Right ventricle myocardium inferior (tissue), 1 donor: ENCODE measurements around the gene ALKAL2. TPM values are rescaled to one million over a fixed set of nuclear protein-coding genes. Genes with fewer than 3 reads are reported as not detected.

ENCODE experiments used
- ATAC-seq: fragments of 200-7000 bp; cut with Tn5 transposase; one replicate; pipeline ENCODE4 v1.9.1; 2020; ENCODE audit warnings: mild to moderate bottlenecking, moderate library complexity
- DNase-seq: peaks from one replicate; pipeline ENCODE4 v3.0.0; 2021; ENCODE audit errors: missing footprints
- intact Hi-C: fragments of 100-400 bp; cut with DNase I; formaldehyde crosslinking; loops from one replicate; pipeline ENCODE4 v1.11.0; 2022
- total RNA-seq: library from RNA; stranded (reverse); fragmentation: NEBNext Ultra II Directional; extraction: Animal tissue kit (Norgen Biotek cat#: 25700); gene quantifications from one replicate; pipeline ENCODE4 v1.2.1, GENCODE V29; 2021
- donor health status: DM: no; HTN: yes; CAD: no; lungs with severe emphysema.

The ALKAL2 gene
- total RNA-seq, 1 donor from 2014 or later, result 0.62 TPM

DNA sequence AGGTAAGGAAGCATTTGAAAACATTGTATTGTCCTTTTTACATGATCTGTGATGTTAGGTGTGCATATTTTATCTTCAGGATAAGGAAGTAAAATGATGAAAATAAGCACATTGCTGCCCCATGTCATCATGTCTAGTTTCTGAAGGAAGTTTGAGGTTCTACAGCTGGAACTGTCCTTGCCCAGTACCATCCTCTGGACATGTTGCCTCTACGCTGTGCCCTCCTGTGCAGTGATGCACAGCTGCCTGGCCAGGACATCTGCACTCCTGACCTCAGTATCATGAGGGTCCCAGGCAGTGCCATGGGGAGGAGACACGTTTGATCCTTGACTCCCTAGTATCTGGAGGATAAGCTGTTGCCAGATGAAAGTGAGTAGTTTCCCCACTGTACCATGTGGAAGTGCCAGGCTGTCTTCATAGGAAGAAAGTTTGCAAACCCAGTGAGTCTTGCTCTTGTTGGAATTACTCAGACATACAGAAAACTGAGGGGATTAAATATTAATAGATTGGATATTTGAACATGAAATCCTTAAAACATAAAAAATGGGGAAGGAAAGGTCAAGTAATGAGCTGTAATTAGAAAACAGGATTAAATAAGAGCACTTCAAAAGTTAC is 9.5 kb downstream of the ALKAL2 start:
- no peak for ATAC-seq
- intact Hi-C loops, result no loop called here
- DNase-seq, result no peak

DNA sequence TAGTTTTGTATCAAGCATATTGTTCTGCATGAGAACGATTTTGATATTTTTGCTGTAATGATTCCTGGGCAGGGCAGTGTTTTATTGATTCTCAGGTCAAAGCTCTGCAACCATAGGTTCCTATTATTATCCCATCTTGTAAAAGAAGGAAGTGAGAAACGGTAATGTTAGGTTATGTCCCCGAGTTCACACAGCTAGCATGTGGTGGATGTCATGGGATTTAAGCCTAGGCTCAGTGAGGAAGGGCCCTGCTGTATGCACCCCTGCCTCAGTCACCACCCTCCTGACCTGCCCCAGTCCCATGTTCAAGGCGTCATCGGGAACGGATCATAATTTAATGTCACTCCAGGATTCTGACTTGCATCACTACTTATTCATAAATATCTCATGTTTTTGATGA is 12.4 kb downstream of the ALKAL2 start:
- DNase-seq, result no peak
- intact Hi-C loops, result no loop called here
- ATAC-seq, result no peak

DNA sequence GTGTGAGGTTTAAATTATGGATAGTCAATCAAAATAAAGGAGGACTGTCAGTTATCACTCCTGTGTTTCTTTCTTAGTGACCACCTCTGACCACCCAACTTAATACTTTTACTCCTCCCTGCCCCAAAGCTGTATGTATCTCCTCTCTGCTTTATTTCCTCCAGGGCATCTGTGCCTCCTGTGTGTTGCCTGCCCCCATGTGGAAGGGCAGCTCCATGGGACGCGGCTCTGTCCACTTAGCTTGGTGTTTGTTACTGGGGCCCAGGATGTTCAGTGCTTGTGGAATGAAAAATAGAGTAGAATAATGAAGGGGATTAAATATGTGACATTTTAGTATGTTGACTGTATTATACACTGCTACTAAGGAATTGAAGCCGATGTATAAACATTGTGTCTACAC is 13.4 kb downstream of the ALKAL2 start:
- no peak for DNase-seq
- no peak for ATAC-seq
- intact Hi-C loops, result no loop called here

DNA sequence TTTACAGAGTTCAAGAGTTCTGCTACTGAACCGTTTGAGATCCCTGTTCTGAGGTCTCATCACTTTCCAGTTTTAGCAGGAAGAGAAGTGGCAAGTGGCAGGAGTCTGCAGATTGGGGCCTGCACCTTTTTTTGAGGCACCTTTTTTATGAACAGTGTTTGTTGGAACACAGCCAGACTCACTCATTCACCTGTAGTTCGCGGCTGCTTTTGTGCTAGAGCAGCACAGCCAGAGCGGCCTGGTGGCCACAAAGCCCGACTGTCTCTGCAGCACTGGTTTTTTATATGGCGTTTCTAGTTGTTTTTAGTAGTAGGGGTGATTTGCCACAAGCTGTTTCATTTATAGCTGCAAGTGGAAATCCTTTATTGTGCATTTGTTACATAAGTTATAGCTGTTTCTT is 14.6 kb downstream of the ALKAL2 start:
- DNase-seq, result no peak
- intact Hi-C loops, result no loop called here
- no peak for ATAC-seq

DNA sequence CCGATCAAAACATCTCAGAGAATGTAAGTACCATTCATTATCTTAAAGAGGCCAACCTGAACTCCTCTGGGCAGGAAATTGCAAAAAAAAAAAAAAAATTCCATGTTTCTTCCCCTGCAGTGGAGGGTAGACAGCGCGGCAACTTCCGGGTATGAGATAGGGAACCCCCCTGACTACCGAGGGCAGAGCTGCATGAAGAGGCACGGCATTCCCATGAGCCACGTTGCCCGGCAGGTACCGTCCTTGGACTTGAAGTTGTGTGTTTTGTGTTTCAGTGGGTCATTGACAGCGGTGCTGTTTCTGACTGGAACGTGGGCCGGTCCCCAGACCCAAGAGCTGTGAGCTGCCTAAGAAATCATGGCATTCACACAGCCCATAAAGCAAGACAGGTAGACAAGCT is 16.0 kb downstream of the ALKAL2 start:
- no peak for DNase-seq
- intact Hi-C loops, result no loop called here

DNA sequence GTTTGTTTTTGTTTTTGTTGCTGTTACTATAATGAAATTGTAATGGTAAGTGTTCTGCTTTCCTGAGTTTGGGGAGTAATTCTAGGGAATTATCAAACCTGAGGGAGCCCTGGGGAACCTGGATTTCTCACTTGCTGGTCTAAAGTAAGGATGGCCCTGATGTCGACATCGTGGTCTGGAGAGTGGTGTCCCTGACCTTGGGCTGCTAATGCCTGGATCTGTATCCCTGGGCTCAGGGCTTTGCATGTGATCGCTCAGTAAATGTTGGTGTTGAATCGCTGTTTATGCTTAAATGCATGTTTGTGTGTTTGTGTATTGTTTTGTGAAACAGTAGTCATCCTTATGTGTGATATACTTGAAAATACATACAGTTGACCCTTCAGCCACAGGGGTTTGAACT is 17.0 kb downstream of the ALKAL2 start:
- intact Hi-C loops, result no loop called here
- DNase-seq (no peak), ATAC-seq (no peak)

More for the DNA sequence above, 16.0 kb downstream of the ALKAL2 start:
- ATAC-seq, result no peak

DNA sequence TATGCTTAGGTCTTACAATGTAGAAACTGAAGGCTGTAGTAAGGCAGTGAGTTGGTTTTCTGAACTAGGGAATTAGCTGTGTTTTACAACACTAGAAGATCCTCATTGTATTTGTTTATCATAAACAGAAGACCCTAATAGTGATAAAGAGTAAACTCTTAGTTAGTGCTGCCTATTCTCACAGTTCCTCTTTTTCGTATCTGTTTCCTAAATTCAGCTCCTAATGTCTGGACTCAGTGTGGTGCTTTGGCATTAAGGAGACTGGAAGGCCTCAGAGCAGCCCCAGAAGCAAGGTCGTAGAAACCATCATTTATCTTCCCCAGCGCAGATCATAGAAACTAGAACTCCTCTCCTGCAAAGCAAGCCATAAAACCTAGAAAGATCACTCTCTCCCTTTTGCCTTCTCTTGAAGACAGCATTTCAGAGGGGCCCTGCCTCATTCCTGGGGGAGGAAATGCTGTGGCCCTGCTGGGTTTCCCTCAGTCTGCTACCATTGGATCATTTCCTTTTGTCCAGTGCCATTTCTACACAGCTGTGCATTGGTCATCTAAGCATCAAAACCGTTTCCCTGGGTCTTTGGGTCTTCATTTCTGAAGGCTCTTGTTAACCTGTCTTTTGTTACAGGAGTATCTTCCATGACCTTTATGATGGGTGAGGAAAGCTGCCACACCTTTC is 18.4 kb downstream of the ALKAL2 start:
- intact Hi-C loops, result no loop called here
- ATAC-seq, result no peak

DNA sequence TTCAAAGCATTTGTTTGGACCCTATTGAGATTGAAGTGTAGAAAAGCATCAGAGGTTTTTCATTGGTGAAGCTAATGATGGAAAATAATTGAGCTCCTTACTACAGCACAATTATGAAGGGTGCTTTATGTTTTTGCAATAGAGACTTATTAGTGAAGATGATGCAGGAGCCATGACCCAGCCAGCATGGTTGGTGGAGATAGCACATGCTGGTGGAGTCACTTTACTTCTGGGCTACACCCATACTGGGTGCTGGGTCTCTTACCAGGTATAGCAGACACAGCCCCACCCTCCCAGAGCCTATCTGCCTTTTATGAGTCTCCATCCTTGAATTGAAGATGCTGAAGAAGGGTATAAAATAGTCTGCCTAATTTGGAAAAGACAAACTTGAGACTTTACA is 19.6 kb downstream of the ALKAL2 start:
- ATAC-seq (no peak), DNase-seq (no peak)
- intact Hi-C loops, result no loop called here

More for the DNA sequence above, 18.4 kb downstream of the ALKAL2 start:
- DNase-seq, result no peak

DNA sequence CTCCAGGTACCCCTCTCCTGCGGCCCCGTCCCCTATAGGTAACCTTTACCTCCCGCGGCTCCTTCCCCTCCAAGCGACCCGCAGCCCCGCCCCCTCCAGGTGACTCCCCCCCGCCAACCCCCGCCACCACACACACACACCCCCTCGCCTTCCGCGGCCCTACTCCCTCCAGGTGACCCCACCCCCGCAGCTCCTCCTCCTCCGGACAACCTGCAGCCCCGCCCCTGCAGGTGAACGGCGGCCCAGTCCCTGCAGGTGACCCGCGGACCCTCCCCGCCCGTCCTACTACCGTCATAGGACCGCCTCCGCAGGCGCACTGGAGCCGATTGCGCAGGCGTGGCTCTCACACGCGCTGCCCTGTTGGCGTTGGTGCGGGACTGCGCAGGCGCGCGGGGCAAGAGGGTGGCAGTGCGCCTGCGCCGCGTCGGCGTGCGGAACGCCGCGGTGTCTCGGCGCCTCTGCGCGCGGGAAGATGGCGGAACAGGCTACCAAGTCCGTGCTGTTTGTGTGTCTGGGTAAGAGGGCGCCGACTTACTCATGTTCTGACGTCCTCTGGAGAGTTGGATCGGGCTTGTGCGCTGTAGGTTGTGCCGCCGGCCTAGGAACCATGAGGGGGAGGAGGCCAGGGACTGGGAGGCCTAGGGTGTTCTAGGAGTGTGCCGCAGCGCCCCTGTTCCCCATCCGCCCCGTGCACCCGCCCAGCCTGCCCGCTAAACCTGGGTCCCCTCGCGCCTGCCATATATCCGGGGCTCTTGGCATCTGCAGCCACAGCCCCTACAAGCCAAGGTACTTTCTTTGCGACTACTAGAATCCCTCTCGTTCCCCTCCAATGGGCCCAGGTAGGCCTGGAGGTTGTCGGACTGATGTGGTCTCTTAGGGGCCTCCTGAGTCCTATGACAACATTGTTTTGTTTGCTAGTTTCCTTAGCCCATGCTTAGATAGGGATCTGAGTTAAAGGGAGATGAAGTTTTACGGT is 23.1 kb downstream of the ALKAL2 start, which contains the start of gene ACP1:
ACP1 (plus strand) TSS at position 455 of the 976 bp plus-strand sequence; CDS start at position 473, 18 bp downstream.
- DNase-seq, result peak; percentile 98
- ATAC-seq, result peak; percentile 98
- intact Hi-C loops, result no loop called here

DNA sequence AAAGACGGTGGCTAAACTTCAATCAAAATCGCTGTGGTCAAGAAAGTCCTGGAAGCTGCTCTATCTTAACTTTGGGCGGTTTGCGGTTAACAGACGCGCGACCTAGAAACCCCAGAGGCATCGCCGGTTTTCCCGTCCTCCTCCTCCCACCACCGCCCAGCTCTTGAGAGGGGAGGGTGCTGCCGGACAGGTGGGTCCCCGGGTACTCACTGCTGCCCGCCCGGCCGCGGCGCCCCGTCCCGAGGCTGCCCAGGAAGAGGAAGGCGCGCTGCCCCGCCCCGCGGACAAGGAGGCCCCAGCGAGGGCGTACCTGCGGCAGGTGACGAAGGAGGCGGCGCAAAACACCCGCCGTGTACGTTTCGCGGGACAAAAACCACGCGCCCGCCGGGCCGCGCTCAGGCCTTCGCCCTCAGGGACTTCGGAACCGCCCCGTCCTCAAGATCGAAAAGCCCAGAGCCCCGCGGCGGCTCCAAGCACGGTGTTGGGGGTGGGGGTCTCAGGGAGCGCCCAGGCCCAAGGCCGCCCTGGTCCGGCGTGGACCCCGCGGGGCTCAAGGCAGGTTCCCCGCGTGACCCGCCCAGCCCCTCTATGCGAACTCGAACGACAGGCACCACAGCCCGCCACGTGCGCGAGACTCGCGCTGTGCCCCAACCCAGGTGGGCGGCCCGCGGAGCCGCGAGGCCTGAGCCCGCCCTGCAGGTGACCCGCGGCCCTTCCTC is 24.0 kb downstream of the ALKAL2 start, which contains the start of gene SH3YL1:
SH3YL1 (minus strand) TSS at position 259 of the 719 bp plus-strand sequence; CDS start at position 211, 48 bp downstream.
- peak; percentile 42 for ATAC-seq
- peak; percentile 75 for DNase-seq
- intact Hi-C loops, result no loop called here

DNA sequence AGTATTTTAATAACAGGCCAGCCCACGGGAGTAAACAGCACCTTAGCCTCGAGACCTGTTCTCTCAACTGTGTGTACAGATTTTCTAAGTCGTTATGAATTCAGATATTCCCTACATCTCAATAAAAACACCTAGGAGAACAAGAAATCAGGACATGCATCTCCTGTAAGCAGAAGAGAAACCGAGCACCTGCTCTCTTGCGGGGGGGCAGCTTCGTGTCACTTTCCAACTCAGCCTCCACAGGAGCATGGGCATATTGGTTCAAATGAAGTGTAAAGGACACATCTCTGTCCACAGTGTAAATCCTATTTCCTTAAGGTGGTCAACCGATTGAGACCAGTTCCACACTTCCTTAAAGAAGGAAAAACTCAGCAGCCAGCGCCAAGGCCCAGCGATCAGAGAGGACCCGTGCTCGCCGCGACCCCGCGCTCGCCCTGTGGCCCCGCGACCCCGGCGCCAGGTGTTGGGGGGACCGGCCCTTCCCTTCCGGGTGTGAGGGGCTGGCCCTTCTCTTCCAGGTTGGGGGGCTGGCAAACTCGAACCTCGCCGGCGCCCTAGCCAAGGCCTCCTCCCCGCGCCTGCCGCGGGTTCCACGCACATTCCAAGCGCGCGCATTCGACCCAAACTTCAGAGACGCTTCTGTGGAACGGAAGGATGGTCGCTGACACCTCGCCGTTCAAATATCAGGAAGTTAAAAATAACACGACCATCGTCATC is 24.7 kb downstream of the ALKAL2 start:
- no peak for ATAC-seq
- intact Hi-C loops, result no loop called here
- DNase-seq, result no peak

DNA sequence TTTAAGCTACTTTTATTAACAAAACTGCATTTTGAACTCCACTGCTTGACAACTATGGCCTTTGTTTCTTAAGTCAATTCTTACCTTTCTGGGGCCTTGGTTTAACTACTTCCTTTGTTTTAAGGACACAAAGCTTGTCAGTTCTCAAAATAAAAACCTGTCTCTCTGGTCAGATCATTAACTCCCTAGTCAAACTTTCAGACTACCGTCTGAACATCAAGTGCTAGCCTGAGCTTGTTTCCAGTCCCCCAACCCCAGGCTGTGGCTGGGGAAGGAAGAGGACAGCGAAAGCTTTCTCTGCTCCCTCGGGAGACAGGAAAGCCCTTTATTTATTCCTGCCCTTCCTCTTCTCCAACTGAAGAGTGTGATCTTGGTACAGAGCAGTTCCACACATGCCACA is 25.8 kb downstream of the ALKAL2 start:
- intact Hi-C loops, result no loop called here
- DNase-seq (no peak), ATAC-seq (no peak)

DNA sequence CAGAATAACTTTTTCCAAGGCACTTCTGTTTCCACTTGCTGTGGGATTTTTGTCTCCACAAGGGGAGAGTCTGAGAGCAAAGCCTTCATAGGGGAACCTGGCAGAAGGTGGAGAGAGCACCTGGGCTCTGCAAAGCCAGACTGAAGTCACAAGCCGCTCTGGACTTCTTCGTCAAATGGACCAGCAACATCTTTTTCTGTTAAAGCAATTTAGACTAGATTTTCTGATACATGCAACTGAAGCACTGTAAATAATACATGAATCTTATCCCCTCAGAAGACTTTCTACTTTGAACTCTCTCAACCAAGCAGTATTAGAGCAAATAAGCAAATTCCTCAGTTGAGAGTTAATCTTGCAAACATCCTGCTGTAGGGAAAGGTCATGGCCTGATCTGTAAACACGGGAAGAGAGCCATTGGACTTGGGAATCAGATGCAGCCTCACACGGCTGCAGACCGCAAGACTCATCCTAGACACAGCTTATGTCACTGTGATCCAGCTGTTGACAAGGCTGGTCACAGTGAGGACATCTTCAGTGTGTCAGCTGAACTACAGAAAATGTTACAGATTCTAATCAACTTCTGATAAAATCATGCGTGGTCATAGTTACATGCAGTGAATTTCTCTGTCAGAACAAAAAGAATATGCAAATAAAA is 27.3 kb downstream of the ALKAL2 start:
- DNase-seq (no peak), ATAC-seq (no peak)
- intact Hi-C loops, result no loop called here

DNA sequence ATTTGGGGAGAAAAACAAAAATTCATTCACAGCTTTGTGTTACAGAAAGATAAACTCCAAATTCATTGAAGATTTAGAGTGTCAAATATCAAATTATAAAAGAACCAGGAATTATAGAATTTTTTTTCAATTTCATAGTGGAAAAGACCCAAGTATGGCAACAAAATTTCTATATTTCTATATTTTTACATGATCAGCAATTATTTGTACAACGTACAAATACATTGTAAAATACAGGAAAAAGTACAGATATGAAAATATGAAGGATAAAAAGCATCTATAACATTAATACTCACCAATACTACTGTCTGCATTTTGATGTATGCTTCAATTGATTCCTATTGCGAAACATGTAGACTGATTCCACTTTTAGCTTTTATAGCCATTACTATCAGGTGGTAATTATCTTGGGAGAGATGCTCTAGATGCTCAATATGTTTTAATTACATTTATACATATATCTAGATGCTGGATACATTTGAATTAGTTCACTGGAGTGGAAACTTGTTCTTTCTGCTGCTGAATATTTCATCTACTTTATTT is 28.0 kb downstream of the ALKAL2 start:
- ATAC-seq, result no peak
- no peak for DNase-seq
- intact Hi-C loops, result no loop called here

DNA sequence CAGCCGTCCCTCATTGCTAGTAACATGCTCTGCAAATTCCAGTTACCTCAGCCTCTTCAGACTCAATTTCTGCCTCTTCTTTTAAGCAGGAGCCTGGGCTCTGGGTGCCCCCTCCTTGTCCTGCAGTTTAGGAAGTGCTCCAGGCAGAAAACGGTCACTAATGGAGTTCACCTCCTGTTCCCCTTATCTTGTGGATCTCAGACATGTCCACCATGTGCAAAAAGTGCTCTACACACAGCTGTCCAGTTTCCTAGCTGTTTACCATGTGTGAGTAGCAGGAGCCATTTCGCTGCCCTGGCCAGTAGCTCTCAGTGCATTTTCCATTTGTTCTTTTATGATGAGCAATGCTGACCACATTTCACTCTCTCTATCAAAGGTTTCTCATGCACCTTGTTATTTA is 29.0 kb downstream of the ALKAL2 start:
- ATAC-seq (no peak), DNase-seq (no peak)
- intact Hi-C loops, result no loop called here

DNA sequence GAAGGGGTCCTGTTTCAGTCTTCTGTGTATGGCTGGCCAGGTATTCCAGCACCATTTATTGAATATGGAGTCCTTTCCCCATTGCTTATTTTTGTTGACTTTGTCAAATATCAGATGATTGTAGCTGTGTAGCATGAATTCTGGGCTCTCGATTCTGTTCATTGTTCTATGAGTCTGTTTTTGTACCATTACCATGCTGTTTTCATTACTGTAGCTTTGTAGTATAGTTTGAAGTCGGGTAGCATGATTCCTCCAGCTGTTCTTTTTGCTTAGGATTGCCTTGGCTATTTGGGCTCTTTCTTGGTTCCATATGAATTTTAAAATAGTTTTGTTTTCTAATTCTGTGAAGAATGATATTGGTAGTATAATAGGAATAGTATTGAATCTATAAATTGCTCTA is 30.0 kb downstream of the ALKAL2 start:
- intact Hi-C loops, result no loop called here
- no peak for ATAC-seq
- DNase-seq, result no peak

DNA sequence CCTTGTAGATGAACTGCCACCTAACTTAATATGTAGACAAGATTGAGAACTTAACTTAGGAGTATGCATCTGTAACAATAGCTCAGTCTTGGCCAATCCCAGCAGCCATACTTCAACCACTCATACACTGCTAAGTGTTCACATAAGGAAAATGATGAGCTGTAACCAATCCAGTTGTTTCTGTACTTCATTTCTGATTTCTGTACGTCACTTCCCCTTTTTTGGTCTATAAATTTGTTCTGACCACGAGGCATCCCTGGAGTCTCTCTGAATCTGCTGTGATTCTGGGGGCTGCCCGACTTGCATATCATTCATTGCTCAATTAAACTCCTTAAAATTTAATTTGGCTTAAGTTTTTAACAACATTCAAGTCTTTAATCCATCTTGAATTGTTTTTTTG is 30.5 kb downstream of the ALKAL2 start:
- intact Hi-C loops, result no loop called here
- ATAC-seq (no peak), DNase-seq (no peak)
